NB4 (cell line): ENCODE data around the gene MTCH1.

ENCODE experiments used
- DNase-seq: peaks from one replicate; pipeline ENCODE4 v3.0.0; 2010; ENCODE audit warnings: low read depth
- H3K4me3 ChIP-seq: one replicate; pipeline ENCODE4 v1.5.1; 2011; ENCODE audit warnings: mild to moderate bottlenecking, low read depth, low read length, moderate library complexity
- MYC ChIP-seq: IDR thresholded peaks from 2 replicates; pipeline ENCODE4 v1.6.1; 2011; ENCODE audit warnings: low read depth, low read length
- POLR2A ChIP-seq: IDR thresholded peaks from 2 replicates; pipeline ENCODE4 v1.6.1; 2011; ENCODE audit warnings: mild to moderate bottlenecking; ENCODE audit not compliant: insufficient read length; ENCODE audit errors: extremely low read depth
- TF ChIP-seq, protein P1 (sequence below): IDR thresholded peaks from one replicate; pipeline ENCODE4 v1.5.1; 2012; ENCODE audit warnings: low read depth, low read length
- TF ChIP-seq, protein P2 (sequence below): IDR thresholded peaks from 2 replicates; pipeline ENCODE4 v1.6.1; 2011; ENCODE audit warnings: low read depth, low read length

Gene MTCH1, protein sequence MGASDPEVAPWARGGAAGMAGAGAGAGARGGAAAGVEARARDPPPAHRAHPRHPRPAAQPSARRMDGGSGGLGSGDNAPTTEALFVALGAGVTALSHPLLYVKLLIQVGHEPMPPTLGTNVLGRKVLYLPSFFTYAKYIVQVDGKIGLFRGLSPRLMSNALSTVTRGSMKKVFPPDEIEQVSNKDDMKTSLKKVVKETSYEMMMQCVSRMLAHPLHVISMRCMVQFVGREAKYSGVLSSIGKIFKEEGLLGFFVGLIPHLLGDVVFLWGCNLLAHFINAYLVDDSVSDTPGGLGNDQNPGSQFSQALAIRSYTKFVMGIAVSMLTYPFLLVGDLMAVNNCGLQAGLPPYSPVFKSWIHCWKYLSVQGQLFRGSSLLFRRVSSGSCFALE

DNA sequence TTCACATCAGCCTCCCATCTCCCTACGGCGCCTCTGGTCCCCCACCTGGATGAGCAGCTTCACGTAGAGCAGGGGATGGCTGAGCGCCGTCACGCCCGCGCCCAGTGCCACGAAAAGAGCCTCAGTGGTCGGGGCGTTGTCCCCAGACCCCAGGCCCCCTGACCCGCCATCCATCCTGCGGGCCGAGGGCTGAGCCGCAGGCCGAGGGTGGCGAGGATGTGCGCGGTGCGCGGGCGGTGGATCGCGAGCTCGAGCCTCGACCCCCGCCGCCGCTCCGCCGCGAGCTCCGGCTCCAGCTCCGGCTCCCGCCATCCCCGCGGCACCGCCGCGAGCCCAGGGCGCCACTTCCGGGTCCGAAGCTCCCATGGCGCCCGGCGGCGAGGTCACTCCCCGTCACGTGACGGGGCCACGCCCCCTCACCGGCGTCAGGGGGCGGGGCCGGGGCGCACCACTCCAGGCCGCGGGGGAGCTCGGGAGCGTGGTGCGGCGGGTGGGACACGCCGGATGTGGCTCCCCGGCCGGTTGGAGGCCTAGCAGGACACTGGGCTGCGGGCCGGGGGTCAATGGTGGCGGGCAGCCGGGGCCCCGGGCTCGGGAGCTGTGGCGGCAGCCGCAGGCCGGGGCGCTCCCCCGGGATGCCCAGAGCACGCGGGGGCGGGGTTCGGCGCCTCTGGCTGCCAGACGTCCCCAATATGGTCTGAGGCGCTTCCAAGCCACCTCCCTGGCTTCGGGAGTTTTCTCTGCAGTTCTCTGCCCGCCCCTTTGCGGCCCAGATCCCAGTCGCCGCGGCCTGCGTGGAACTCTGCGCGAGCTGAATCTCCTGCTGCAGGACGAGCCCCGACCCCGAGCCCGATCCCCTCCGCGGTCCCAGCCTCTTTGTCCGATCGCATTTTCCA is at the start of gene MTCH1:
TSS of gene MTCH1 (minus strand) at position 389 of the 896 bp plus-strand sequence. CDS start at position 366, 23 bp downstream.
- DNase-seq, result peak; percentile 94
- TF ChIP-seq, protein P1, sequence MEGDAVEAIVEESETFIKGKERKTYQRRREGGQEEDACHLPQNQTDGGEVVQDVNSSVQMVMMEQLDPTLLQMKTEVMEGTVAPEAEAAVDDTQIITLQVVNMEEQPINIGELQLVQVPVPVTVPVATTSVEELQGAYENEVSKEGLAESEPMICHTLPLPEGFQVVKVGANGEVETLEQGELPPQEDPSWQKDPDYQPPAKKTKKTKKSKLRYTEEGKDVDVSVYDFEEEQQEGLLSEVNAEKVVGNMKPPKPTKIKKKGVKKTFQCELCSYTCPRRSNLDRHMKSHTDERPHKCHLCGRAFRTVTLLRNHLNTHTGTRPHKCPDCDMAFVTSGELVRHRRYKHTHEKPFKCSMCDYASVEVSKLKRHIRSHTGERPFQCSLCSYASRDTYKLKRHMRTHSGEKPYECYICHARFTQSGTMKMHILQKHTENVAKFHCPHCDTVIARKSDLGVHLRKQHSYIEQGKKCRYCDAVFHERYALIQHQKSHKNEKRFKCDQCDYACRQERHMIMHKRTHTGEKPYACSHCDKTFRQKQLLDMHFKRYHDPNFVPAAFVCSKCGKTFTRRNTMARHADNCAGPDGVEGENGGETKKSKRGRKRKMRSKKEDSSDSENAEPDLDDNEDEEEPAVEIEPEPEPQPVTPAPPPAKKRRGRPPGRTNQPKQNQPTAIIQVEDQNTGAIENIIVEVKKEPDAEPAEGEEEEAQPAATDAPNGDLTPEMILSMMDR, result no peak
- TF ChIP-seq POLR2A (peak; percentile 97), MYC (peak; percentile 30; the same call in 1 of the 2 replicates)
- TF ChIP-seq, protein P2, sequence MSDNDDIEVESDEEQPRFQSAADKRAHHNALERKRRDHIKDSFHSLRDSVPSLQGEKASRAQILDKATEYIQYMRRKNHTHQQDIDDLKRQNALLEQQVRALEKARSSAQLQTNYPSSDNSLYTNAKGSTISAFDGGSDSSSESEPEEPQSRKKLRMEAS, result peak; percentile 90
- H3K4me3 ChIP-seq, result peak within 1 kb of the TSS; percentile 86

DNA sequence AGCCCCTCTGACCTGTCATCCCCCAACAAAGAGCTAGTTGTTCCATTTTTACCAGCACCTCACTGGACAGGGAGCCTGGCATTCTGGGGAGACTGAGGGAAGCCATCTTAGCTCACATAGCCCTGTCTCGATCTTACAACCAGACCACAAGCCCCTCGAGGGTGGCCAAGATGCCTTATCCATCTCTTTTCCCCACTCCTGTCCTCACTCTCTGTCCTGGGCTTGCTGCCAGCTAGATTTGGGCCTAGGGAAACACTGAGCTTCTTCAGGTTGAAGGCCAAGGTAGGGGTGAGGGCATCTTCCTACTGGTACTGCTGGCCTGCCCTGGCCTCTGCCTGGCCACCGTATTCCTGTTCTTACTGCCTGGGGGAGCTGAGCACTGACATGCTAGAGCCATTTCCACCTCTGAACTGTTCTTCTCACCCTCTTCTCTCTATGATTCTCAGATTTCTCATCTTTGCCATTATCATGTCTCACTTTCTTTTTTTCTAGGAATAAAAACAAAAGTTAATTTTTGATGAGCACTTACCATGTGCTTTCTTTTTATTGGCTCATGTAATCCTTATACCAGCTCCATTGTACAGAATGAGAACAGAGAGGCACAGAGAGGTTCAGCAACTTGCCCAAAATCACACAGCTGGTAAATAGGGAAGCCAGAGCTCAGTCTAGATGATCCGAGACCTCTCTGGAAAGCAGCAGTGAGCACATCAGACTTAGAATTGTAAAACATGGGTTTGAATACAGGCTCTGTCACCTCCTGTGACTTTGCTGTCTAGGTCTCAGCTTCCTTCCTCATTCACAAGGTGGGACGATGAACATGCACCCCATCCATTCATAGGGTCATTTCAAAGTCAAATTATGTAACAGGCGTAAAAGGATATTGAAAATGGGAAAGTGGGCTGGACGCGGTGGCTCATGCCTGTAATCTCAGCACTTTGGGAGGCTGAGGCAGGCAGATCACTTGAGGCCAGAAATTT is 48.1 kb upstream of the MTCH1 start:
- DNase-seq, result no peak
- TF ChIP-seq MYC, result no peak
- no peak for TF ChIP-seq POLR2A
- TF ChIP-seq, protein P1, result no peak
- TF ChIP-seq, protein P2, result no peak
- H3K4me3 ChIP-seq, result no peak overlapping the region

DNA sequence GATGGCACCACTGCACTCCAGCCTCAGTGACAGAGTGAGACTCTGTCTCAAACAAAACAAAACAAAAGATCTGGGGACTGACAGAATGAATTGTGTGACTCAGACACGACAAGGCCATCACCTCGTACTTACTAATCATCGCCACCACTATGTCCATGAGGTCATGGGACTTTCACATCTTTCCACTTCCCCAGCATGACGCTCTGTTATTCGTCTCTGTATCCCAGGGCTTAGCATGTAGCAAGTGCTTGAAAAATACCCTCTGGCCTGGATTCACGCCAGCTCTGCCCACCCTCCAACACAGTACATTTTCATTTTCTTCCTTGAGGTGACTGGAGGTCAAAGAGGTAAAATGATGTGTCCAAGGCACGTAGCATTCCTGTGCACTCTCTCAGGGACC is 47.3 kb upstream of the MTCH1 start:
- TF ChIP-seq, protein P2, result no peak
- TF ChIP-seq, protein P1, result no peak
- TF ChIP-seq POLR2A, result no peak
- no peak for TF ChIP-seq MYC
- DNase-seq, result no peak
- H3K4me3 ChIP-seq, result no peak overlapping the region

DNA sequence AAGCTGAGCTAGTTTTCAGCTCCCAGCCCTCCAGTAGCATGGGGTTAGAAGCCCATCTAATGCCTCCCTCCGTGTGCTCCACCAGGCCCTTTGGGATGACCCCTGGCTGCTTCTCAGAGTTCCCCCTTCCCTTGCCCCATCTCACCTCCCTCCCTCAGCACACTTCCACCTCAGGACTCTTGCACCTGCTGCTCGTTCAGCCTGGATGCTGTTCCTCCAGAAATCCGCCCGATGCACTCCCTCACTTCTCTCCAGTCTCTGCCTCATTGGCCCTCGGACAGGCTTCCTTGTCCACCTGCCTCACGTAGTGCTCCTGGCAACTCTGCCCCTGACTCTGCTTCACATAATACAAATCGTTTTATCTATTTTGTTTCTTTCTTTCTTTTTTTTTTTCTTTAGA is 46.2 kb upstream of the MTCH1 start:
- no peak for DNase-seq
- TF ChIP-seq POLR2A (no peak), MYC (no peak)
- TF ChIP-seq, protein P1, result no peak
- TF ChIP-seq, protein P2, result no peak

DNA sequence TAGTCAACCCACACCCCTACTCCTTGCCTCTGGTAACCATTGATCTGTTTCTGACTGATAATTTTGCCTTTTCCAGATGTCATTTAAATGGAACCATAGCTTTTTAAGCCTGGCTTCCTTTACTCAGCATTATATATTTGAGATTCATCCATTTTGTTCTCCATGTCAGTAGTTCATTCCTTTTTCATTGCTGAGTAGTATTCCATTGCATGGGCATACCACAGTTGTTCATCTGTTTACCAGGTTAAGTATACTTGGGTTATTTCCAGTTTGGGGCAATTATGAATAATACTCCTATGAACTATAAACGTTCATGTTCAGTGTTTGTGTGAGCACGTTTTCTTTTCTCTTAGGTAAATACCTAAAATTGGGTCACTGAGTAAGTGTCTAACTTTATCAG is 44.6 kb upstream of the MTCH1 start:
- DNase-seq, result no peak
- H3K4me3 ChIP-seq, result no peak overlapping the region
- TF ChIP-seq, protein P2, result no peak
- TF ChIP-seq MYC (no peak), POLR2A (no peak)
- TF ChIP-seq, protein P1, result no peak

More for the DNA sequence above, 46.2 kb upstream of the MTCH1 start:
- no peak overlapping the region for H3K4me3 ChIP-seq
